Type B pancreatic cell (in vitro differentiated cells): Measurements from ENCODE around the gene A1CF. TPM values are rescaled to one million over a fixed set of nuclear protein-coding genes. Genes with fewer than 3 reads are reported as not detected.
"Not testable (repeated sequence)": the region's sequence is repeated elsewhere in the genome, so short reads cannot be mapped to it uniquely, and the experiment has no call there.

Experiments used
- DNase-seq: peaks from one replicate; pipeline ENCODE4 v3.0.0; 2021; ENCODE audit warnings: mixed read lengths; ENCODE audit not compliant: unreplicated experiment; ENCODE audit errors: extremely low spot score
- H3K27ac Mint-ChIP-seq: 2 replicates; pipeline ENCODE4 v1.8.0; 2021; ENCODE audit warnings: mild to moderate bottlenecking, mixed read lengths
- H3K27me3 Mint-ChIP-seq: 2 replicates; pipeline ENCODE4 v1.8.0; 2021; ENCODE audit warnings: mixed read lengths
- H3K36me3 Mint-ChIP-seq: 2 replicates; pipeline ENCODE4 v1.8.0; 2021; ENCODE audit warnings: mixed read lengths
- H3K4me1 Mint-ChIP-seq: one replicate; pipeline ENCODE4 v1.8.0; 2021; ENCODE audit warnings: mixed read lengths; ENCODE audit not compliant: unreplicated experiment
- H3K4me3 Mint-ChIP-seq: 2 replicates; pipeline ENCODE4 v1.8.0; 2021; ENCODE audit warnings: mild to moderate bottlenecking, mixed read lengths
- H3K9me3 Mint-ChIP-seq: 2 replicates; pipeline ENCODE4 v1.8.0; 2021; ENCODE audit warnings: mixed read lengths
- CTCF ChIP-seq: fragments of 200-600 bp; sonication (generic); conservative IDR thresholded peaks from 2 replicates; pipeline ENCODE4 v1.5.0; 2021; ENCODE audit warnings: antibody characterized with exemption, mild to moderate bottlenecking
- total RNA-seq: library from RNA; stranded (reverse); gene quantifications from 2 replicates; pipeline ENCODE4 v1.2.1, GENCODE V29; 2021; ENCODE audit warnings: low replicate concordance

Gene A1CF
- total RNA-seq, 1 donor from 2014 or later = 12.1 TPM

GRCh38 chr10:50796693-50797092 lies 88.7 kb downstream of the A1CF start:
- Mint-ChIP-seq H3K4me1 (no peaks in the 10 kb centered on the region), H3K27me3 (no peaks in the 10 kb centered on the region), H3K4me3 (no peak overlapping the region), H3K36me3 (no peaks in the 10 kb centered on the region), H3K9me3 (no peaks in the 10 kb centered on the region), H3K27ac (no peak overlapping the region)
- no peak for DNase-seq
- no peak for TF ChIP-seq CTCF

GRCh38 chr10:50794490-50794889 lies 90.9 kb downstream of the A1CF start:
- DNase-seq = no peak
- H3K36me3 Mint-ChIP-seq = no peaks in the 10 kb centered on the region
- no peak overlapping the region for H3K27ac Mint-ChIP-seq

GRCh38 chr10:50788951-50789945 lies 96.2 kb downstream of the A1CF start:
- no peak for DNase-seq
- Mint-ChIP-seq H3K4me3 (no peak overlapping the region), H3K27ac (no peak overlapping the region), H3K9me3 (no peaks in the 10 kb centered on the region), H3K4me1 (no peaks in the 10 kb centered on the region), H3K36me3 (no peaks in the 10 kb centered on the region), H3K27me3 (no peaks in the 10 kb centered on the region)
- TF ChIP-seq CTCF = peak; percentile 51

More at GRCh38 chr10:50794490-50794889, 90.9 kb downstream of the A1CF start:
- Mint-ChIP-seq H3K27me3 (no peaks in the 10 kb centered on the region), H3K9me3 (no peaks in the 10 kb centered on the region), H3K4me1 (no peaks in the 10 kb centered on the region), H3K4me3 (no peak overlapping the region)
- TF ChIP-seq CTCF = no peak

GRCh38 chr10:50787962-50788361 lies 97.5 kb downstream of the A1CF start:
- not testable (repeated sequence) for H3K4me3 Mint-ChIP-seq, H3K27ac Mint-ChIP-seq, DNase-seq, H3K27me3 Mint-ChIP-seq, H3K36me3 Mint-ChIP-seq, H3K9me3 Mint-ChIP-seq, H3K4me1 Mint-ChIP-seq

GRCh38 chr10:50782017-50782416 lies 103.4 kb downstream of the A1CF start:
- H3K4me3 Mint-ChIP-seq, H3K27ac Mint-ChIP-seq, DNase-seq, H3K4me1 Mint-ChIP-seq, H3K9me3 Mint-ChIP-seq, H3K27me3 Mint-ChIP-seq, H3K36me3 Mint-ChIP-seq: not testable (repeated sequence)

GRCh38 chr10:50780036-50780435 lies 105.4 kb downstream of the A1CF start:
- not testable (repeated sequence) for H3K27me3 Mint-ChIP-seq, H3K27ac Mint-ChIP-seq, H3K36me3 Mint-ChIP-seq, H3K4me3 Mint-ChIP-seq, H3K4me1 Mint-ChIP-seq, DNase-seq, H3K9me3 Mint-ChIP-seq

GRCh38 chr10:50774868-50775267 lies 110.6 kb downstream of the A1CF start:
- H3K4me3 Mint-ChIP-seq, H3K36me3 Mint-ChIP-seq, H3K9me3 Mint-ChIP-seq, H3K4me1 Mint-ChIP-seq, H3K27me3 Mint-ChIP-seq, DNase-seq, H3K27ac Mint-ChIP-seq: not testable (repeated sequence)

- not testable (repeated sequence) for H3K4me3 Mint-ChIP-seq, H3K4me1 Mint-ChIP-seq, DNase-seq, H3K36me3 Mint-ChIP-seq, H3K27ac Mint-ChIP-seq, H3K9me3 Mint-ChIP-seq, H3K27me3 Mint-ChIP-seq
Observed at GRCh38 chr10:50772042-50772441, 113.4 kb downstream of the A1CF start.

GRCh38 chr10:50766774-50767513 lies 118.5 kb downstream of the A1CF start:
- not testable (repeated sequence) for DNase-seq, H3K4me1 Mint-ChIP-seq, H3K27ac Mint-ChIP-seq, H3K9me3 Mint-ChIP-seq, H3K27me3 Mint-ChIP-seq, H3K36me3 Mint-ChIP-seq, H3K4me3 Mint-ChIP-seq
